Keratinocyte (primary cell): Measurements from ENCODE around the gene RMC1.

Source experiments
- CTCF ChIP-seq, 3 experiments: IDR thresholded peaks in 1 of 3; conservative IDR thresholded peaks in 1 of 3; optimal IDR thresholded peaks in 1 of 3; 2 replicates in 2 of 3; 3 replicates in 1 of 3; pipeline versions ENCODE3 to v1.5.1; 2011; ENCODE audit warnings: low read length in 3 of 3, mild to moderate bottlenecking in 3 of 3, moderate library complexity in 2 of 3, control low read depth in 1 of 3, inconsistent platforms in 1 of 3; ENCODE audit not compliant: insufficient read depth in 2 of 3; ENCODE audit errors: extremely low read depth in 1 of 3
- EZH2 ChIP-seq: IDR thresholded peaks from one replicate; pipeline ENCODE4 v1.6.1; 2012; ENCODE audit warnings: inconsistent platforms, mild to moderate bottlenecking, low read length, moderate library complexity

- TF ChIP-seq CTCF (optimal IDR thresholded peaks at IDR 0.05 in 1 of 3, IDR thresholded peaks at IDR 0.05 in 1 of 3, conservative IDR thresholded peaks at IDR 0.05 in 1 of 3; ENCODE audit: extremely low read depth in 1 of 3, insufficient read depth in 2 of 3, low read length in 3 of 3): no peak
- TF ChIP-seq EZH2: no peak
These were observed 44.3 kb upstream of the RMC1 start for GRCh38 chr18:23458830-23459529.
